Esophagus (tissue), 2 donors: ENCODE measurements around the gene GMPPA. TPM values are rescaled to one million over a fixed set of nuclear protein-coding genes. Genes with fewer than 3 reads are reported as not detected.

Source experiments
- H3K27ac ChIP-seq, 2 donors: one replicate each; pipeline ENCODE4 v1.5.1; 2013; ENCODE audit warnings: low read depth in 2 of 2, mild to moderate bottlenecking in 2 of 2, inconsistent platforms in 1 of 2, low read length in 1 of 2, moderate library complexity in 1 of 2
- H3K27me3 ChIP-seq, 2 donors: one replicate each; pipeline ENCODE4 v1.6.1; 2013; ENCODE audit warnings: low read length in 2 of 2, control low read depth in 1 of 2, mild to moderate bottlenecking in 1 of 2; ENCODE audit not compliant: insufficient read depth in 2 of 2, control insufficient read depth in 1 of 2
- H3K36me3 ChIP-seq, 2 donors: one replicate each; pipeline ENCODE4 v1.6.1; 2013; ENCODE audit warnings: low read length in 1 of 2; ENCODE audit not compliant: control insufficient read depth in 2 of 2, insufficient read depth in 2 of 2
- H3K4me1 ChIP-seq, 2 donors: one replicate each; pipeline ENCODE4 v1.6.1; 2013; ENCODE audit warnings: low read length in 1 of 2; ENCODE audit not compliant: control insufficient read depth in 2 of 2, insufficient read depth in 2 of 2
- H3K4me3 ChIP-seq, 2 donors: one replicate each; pipeline ENCODE4 v1.5.1; 2013; ENCODE audit warnings: low read length in 2 of 2, mild to moderate bottlenecking in 2 of 2, low read depth in 1 of 2, moderate library complexity in 1 of 2
- H3K9me3 ChIP-seq, 2 donors: one replicate each; pipeline ENCODE4 v1.6.1; 2013; ENCODE audit warnings: mild to moderate bottlenecking in 2 of 2, low read depth in 1 of 2, low read length in 1 of 2, moderate library complexity in 1 of 2; ENCODE audit not compliant: control insufficient read depth in 2 of 2, insufficient read depth in 1 of 2
- WGBS, 2 donors: extraction: QIAGEN DNeasy Blood & Tissue Kit; methylation state at CpG; one replicate each; pipeline ENCODE4 v1.1.7; 2013; 5-methylcytosine and 5-hydroxymethylcytosine counted together
- polyA plus RNA-seq, 2 donors: library from polyadenylated mRNA; stranded (reverse); fragments of 200-250 nt; gene quantifications; one replicate each; pipeline ENCODE4 v1.2.3, GENCODE V29; 2013
- donor health status: healthy with polysubstance abuse.
- donor health status: Bipolar disorder and iron deficiency.

GMPPA gene
- polyA plus RNA-seq, 2 donors = 18.4 to 25.5 TPM

DNA sequence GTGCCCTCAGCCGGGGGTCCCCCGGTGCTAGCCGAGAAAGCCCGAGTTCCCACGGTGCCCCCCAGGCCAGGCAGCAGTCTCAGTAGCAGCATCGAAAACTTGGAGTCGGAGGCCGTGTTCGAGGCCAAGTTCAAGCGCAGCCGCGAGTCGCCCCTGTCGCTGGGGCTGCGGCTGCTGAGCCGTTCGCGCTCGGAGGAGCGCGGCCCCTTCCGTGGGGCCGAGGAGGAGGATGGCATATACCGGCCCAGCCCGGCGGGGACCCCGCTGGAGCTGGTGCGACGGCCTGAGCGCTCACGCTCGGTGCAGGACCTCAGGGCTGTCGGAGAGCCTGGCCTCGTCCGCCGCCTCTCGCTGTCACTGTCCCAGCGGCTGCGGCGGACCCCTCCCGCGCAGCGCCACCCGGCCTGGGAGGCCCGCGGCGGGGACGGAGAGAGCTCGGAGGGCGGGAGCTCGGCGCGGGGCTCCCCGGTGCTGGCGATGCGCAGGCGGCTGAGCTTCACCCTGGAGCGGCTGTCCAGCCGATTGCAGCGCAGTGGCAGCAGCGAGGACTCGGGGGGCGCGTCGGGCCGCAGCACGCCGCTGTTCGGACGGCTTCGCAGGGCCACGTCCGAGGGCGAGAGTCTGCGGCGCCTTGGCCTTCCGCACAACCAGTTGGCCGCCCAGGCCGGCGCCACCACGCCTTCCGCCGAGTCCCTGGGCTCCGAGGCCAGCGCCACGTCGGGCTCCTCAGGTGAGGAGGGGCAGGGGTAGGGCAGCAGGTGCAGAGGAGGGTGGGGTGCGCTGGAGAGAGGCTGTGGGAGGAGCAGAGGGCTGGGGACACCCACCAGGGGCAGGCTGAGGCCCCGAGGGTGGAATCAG is 14.1 kb upstream of the GMPPA start:
- Histone ChIP-seq H3K9me3 (no peaks in the 10 kb centered on the region), H3K27ac (no peak overlapping the region), H3K4me1 (peaks cover 5 to 8% of the 10 kb centered on the region in 2 donors), H3K27me3 (peaks cover 0 to 19% of the 10 kb centered on the region in 2 donors), H3K36me3 (no peaks in the 10 kb centered on the region), H3K4me3 (peak overlapping the region in 1 of 2 donors; percentile 2)
- WGBS, 2 donors = 5 to 7% methylated on average over 56 to 89 of the region's 89 CpGs

GRCh38 chr2:219485201-219485580 is 13.5 kb upstream of the GMPPA start:
- Histone ChIP-seq H3K27me3 (peaks cover 0 to 19% of the 10 kb centered on the region in 2 donors), H3K36me3 (no peaks in the 10 kb centered on the region), H3K4me3 (no peak overlapping the region), H3K9me3 (no peaks in the 10 kb centered on the region), H3K27ac (no peak overlapping the region), H3K4me1 (peaks cover 5 to 8% of the 10 kb centered on the region in 2 donors)
- 71 to 75% methylated on average over 12 of the region's 12 CpGs for WGBS, 2 donors

GRCh38 chr2:219486380-219486959 is 12.2 kb upstream of the GMPPA start:
- WGBS, 2 donors = 73 to 76% methylated on average over 7 to 8 of the region's 8 CpGs
- Histone ChIP-seq H3K9me3 (no peaks in the 10 kb centered on the region), H3K27ac (no peak overlapping the region), H3K4me1 (peaks cover 5 to 8% of the 10 kb centered on the region in 2 donors), H3K4me3 (no peak overlapping the region), H3K27me3 (peaks cover 0 to 19% of the 10 kb centered on the region in 2 donors), H3K36me3 (no peaks in the 10 kb centered on the region)

GRCh38 chr2:219488149-219488843 is 10.4 kb upstream of the GMPPA start:
- Histone ChIP-seq H3K27me3 (peaks cover 0 to 16% of the 10 kb centered on the region in 2 donors), H3K4me3 (no peak overlapping the region), H3K27ac (no peak overlapping the region), H3K36me3 (no peaks in the 10 kb centered on the region), H3K4me1 (peaks cover 5 to 8% of the 10 kb centered on the region in 2 donors), H3K9me3 (no peaks in the 10 kb centered on the region)
- WGBS, 2 donors = 86 to 90% methylated on average over 17 of the region's 17 CpGs

- no peaks in the 10 kb centered on the region for H3K36me3 ChIP-seq
- H3K4me1 ChIP-seq = peaks cover 5 to 8% of the 10 kb centered on the region in 2 donors
- H3K27ac ChIP-seq = no peak overlapping the region
- H3K9me3 ChIP-seq = no peaks in the 10 kb centered on the region
- peaks cover 0 to 12% of the 10 kb centered on the region in 2 donors for H3K27me3 ChIP-seq
- no peak overlapping the region for H3K4me3 ChIP-seq
- WGBS, 2 donors = 86 to 87% methylated on average over 14 of the region's 14 CpGs
Measured at GRCh38 chr2:219488844-219489194, 9.9 kb upstream of the GMPPA start.

DNA sequence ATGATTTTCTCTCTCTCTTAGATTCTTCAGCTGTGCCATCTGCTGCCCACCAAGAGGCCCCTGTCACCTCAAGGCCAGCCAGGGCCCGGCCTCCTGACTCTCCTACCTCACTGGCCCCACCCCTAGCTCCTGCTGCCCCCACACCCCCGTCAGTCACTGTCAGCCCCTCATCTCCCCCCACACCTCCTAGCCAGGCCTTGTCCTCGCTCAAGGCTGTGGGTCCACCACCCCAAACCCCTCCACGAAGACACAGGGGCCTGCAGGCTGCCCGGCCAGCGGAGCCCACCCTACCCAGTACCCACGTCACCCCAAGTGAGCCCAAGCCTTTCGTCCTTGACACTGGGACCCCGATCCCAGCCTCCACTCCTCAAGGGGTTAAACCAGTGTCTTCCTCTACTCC is 9.4 kb upstream of the GMPPA start:
- H3K27me3 ChIP-seq = peaks cover 0 to 8% of the 10 kb centered on the region in 2 donors
- no peak overlapping the region for H3K27ac ChIP-seq
- WGBS, 2 donors = 78 to 82% methylated on average over 9 of the region's 9 CpGs
- H3K36me3 ChIP-seq = no peaks in the 10 kb centered on the region
- H3K4me3 ChIP-seq = no peak overlapping the region
- H3K4me1 ChIP-seq = peaks cover 4 to 6% of the 10 kb centered on the region in 2 donors
- H3K9me3 ChIP-seq = no peaks in the 10 kb centered on the region

DNA sequence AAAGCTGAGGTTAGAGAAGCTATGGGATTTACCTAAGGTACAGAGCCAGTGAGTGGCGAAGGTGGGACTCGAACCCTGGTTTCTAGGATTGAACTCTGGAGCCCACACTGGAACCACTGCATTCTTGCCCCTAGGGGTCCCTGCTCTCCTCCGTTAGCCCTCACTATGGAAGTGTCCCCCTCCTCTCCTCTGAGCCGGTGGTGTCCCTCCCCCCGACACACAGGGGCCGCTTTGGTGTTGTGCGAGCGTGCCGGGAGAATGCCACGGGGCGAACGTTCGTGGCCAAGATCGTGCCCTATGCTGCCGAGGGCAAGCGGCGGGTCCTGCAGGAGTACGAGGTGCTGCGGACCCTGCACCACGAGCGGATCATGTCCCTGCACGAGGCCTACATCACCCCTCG is 8.5 kb upstream of the GMPPA start:
- no peak overlapping the region for H3K4me3 ChIP-seq
- H3K27ac ChIP-seq = no peak overlapping the region
- no peaks in the 10 kb centered on the region for H3K27me3 ChIP-seq
- H3K9me3 ChIP-seq = no peaks in the 10 kb centered on the region
- WGBS, 2 donors = 84 to 86% methylated on average over 23 of the region's 23 CpGs
- H3K36me3 ChIP-seq = no peaks in the 10 kb centered on the region
- H3K4me1 ChIP-seq = no peaks in the 10 kb centered on the region

DNA sequence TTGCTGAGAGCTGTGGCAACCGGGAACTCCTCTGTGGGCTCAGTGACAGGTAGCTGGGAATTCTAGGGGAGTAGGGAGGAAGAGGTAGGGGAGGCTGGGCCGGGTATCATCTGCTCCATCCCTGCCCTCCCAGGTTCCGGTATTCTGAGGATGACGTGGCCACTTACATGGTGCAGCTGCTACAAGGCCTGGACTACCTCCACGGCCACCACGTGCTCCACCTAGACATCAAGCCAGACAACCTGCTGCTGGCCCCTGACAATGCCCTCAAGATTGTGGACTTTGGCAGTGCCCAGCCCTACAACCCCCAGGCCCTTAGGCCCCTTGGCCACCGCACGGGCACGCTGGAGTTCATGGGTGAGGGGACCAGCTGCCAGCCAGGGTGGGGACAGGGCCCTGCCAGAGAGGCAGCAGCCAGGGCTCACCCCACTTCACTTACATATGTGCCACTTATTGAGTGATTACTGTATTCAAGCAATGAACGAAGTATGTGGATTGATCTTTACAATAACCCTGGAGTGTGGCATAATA is 8.0 kb upstream of the GMPPA start:
- no peaks in the 10 kb centered on the region for H3K4me1 ChIP-seq
- no peak overlapping the region for H3K27ac ChIP-seq
- no peaks in the 10 kb centered on the region for H3K36me3 ChIP-seq
- H3K9me3 ChIP-seq = no peaks in the 10 kb centered on the region
- no peak overlapping the region for H3K4me3 ChIP-seq
- peaks cover 0 to under 1% of the 10 kb centered on the region in 2 donors for H3K27me3 ChIP-seq
- WGBS, 2 donors = 74 to 80% methylated on average over 10 of the region's 10 CpGs

- Histone ChIP-seq H3K4me3 (no peak overlapping the region), H3K36me3 (no peaks in the 10 kb centered on the region), H3K4me1 (no peaks in the 10 kb centered on the region), H3K27ac (no peak overlapping the region), H3K27me3 (peaks cover 0 to 4% of the 10 kb centered on the region in 2 donors), H3K9me3 (no peaks in the 10 kb centered on the region)
- 72 to 76% methylated on average over 14 of the region's 14 CpGs for WGBS, 2 donors
Measured at GRCh38 chr2:219491278-219491963, 7.3 kb upstream of the GMPPA start.
